RWPE1 (cell line): ENCODE data around the gene GRAMD1B.

ENCODE experiments used
- CTCF ChIA-PET: fragments of 350-600 bp; sonication (Branson Sonifier 250); formaldehyde crosslinking; extraction: SDS; loops from one replicate; lab custom pipeline; 2021; lab: Yijun Ruan, JAX
- POLR2A ChIA-PET: fragments of 400-600 bp; formaldehyde crosslinking; extraction: SDS; loops from one replicate; lab custom pipeline; 2020; ENCODE audit warnings: antibody characterized with exemption; ENCODE audit not compliant: low non-redundant PET; lab: Yijun Ruan, JAX
- DNase-seq: peaks from one replicate; pipeline ENCODE4 v3.0.0; 2012; ENCODE audit warnings: low spot score
- H3K27ac ChIP-seq: fragments of 450-650 bp; 2 replicates; pipeline ENCODE4 v1.5.1; 2017
- CTCF ChIP-seq: fragments of 450-650 bp; conservative IDR thresholded peaks from 2 replicates; pipeline ENCODE4 v1.5.1; 2017; ENCODE audit warnings: low read depth, mild to moderate bottlenecking

GRAMD1B gene

GRCh38 chr11:123640677-123641494 is 210.8 kb downstream of the GRAMD1B start:
- peak; percentile 48 for DNase-seq
- ChIA-PET CTCF (interaction anchor here (0.6 to 4.8 kb wide), 8 partner anchors 9 to 431 kb away, joined by 3 to 40 read pairs (median 4); partner anchors contain the start of gene SCN3B), POLR2A (no interaction called here)
- H3K27ac ChIP-seq: no peak overlapping the region
- peak; percentile 62 for TF ChIP-seq CTCF

DNA sequence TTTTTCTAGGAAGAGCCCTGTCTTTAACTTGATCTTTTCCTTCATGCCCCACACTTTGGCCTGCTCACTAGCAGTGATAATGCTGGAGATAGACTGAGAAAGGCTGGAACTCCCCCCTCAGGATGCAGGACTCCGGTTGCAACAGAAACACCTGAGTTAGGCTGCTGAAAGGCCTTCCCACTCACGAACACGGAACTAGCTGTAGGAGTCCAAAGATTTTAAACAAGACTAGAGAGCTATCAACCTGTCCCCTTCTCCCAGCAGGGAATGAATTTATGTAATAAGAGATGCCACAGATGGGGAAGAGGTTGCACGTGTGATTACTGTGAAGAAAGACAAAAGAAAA is 211.4 kb downstream of the GRAMD1B start:
- TF ChIP-seq CTCF: no peak
- no peak for DNase-seq
- ChIA-PET POLR2A (no interaction called here), CTCF (interaction anchor here (1.0 to 4.8 kb wide), 6 partner anchors 62 to 431 kb away, joined by 3 to 40 read pairs (median 4); no protein-coding TSS in a partner anchor)
- no peak overlapping the region for H3K27ac ChIP-seq

- no peak overlapping the region for H3K27ac ChIP-seq
- no peak for DNase-seq
- no peak for TF ChIP-seq CTCF
- ChIA-PET POLR2A (no interaction called here), CTCF (interaction anchor here (1.0 to 4.8 kb wide), 3 partner anchors 65 to 79 kb away, joined by 4 to 40 read pairs (median 5); no protein-coding TSS in a partner anchor)
These were observed 212.4 kb downstream of the GRAMD1B start for GRCh38 chr11:123642435-123642834.

DNA sequence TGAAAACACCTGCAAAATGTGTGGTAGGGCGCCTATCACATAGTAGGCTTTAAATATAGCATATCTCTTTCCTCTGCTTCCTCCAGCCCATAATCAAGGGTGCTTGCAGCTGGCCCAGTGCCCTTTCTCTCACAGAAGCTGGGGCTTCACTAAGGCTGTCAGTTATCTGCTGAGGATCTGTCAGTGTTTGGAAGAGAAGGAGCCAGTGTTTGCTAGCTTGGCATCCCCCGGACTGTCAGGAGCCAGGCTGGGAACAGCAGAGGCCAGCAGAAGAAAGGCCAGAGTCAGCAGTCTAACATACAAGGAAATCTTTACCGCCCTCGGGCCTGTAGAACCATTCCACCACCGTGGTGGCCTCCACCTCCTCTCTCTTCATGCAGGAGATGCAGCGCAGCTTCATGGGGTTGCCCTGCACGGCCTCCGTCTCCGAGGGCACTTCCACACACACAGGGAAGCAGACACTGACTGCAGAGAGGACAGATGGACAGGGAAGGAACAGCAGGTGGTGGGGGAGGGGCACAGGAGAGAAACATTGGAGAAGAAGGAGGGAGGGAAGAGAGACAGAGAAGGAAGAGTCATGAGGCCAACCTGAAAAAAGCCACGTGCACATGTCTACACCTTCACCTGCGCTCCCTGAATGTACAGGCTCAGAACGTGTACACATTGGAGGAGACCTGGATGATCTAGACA is 215.4 kb downstream of the GRAMD1B start:
- H3K27ac ChIP-seq: no peak overlapping the region
- TF ChIP-seq CTCF: no peak
- ChIA-PET POLR2A (no interaction called here), CTCF (interaction anchor here (1.0 kb wide), 1 partner anchor 65 kb away, joined by 5 read pairs; no protein-coding TSS in a partner anchor)
- no peak for DNase-seq

- no peak overlapping the region for H3K27ac ChIP-seq
- ChIA-PET POLR2A (no interaction called here), CTCF (interaction anchor here (1.4 kb wide), 1 partner anchor 57 kb away, joined by 4 read pairs; no protein-coding TSS in a partner anchor)
- no peak for DNase-seq
- TF ChIP-seq CTCF: no peak
These were observed 220.8 kb downstream of the GRAMD1B start for GRCh38 chr11:123650901-123651300.

DNA sequence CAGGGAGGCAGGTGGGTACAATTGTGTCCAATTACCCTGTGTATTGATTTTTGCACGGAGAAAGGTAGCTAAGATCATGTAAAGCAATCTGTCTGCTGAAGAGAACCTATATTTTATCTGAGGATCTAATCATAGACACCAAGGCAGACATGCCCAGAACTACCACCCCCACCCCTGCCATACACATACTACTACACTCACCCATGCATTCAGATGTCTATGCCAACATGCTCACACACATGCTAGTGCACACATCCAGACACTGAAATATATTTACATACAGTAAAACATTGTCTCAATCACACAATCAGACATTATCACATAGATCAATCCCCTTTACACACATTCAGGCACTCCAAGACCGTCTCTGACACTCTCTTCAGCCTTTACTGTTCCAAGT is 222.5 kb downstream of the GRAMD1B start:
- no peak overlapping the region for H3K27ac ChIP-seq
- TF ChIP-seq CTCF: no peak
- POLR2A ChIA-PET: no interaction called here
- no peak for DNase-seq
- CTCF ChIA-PET: interaction anchor here (0.7 to 1.5 kb wide), 2 partner anchors 12 to 58 kb away, joined by 3 to 4 read pairs; no protein-coding TSS in a partner anchor
